HepG2 (cell line): ENCODE measurements around the gene MCAM. TPM values are rescaled to one million over a fixed set of nuclear protein-coding genes. Genes with fewer than 3 reads are reported as not detected.
A peak's percentile ranks its signal among the peaks of the same experiment; 100 is the strongest.

Experiments used
- CBX1 ChIP-seq: IDR thresholded peaks from one replicate; pipeline ENCODE4 v1.6.1; 2016; ENCODE audit warnings: antibody characterized with exemption, low read depth
- CEBPB ChIP-seq: IDR thresholded peaks from 2 replicates; pipeline ENCODE4 v1.6.1; 2011; ENCODE audit warnings: low read depth, low read length, improper control_type of control experiment, borderline replicate concordance
- FOXK2 ChIP-seq: fragments of 450-650 bp; IDR thresholded peaks from 2 replicates; pipeline ENCODE4 v1.6.1; 2016
- GZF1 ChIP-seq: sonication (generic); formaldehyde crosslinking; IDR thresholded peaks from 2 replicates; pipeline ENCODE4 v1.5.1; 2020; ENCODE audit warnings: mild to moderate bottlenecking, missing genetic modification reagents
- MIER2 ChIP-seq: IDR thresholded peaks from 2 replicates; pipeline ENCODE4 v1.6.1; 2016; ENCODE audit warnings: missing biosample characterization, missing genetic modification reagents
- POGZ ChIP-seq: sonication (generic); formaldehyde crosslinking; IDR thresholded peaks from 2 replicates; pipeline ENCODE4 v1.4.0; 2020; ENCODE audit warnings: mild to moderate bottlenecking, missing genetic modification reagents
- RFXAP ChIP-seq: sonication (generic); formaldehyde crosslinking; IDR thresholded peaks from 2 replicates; pipeline ENCODE4 v1.4.0; 2020; ENCODE audit warnings: missing genetic modification reagents, borderline replicate concordance
- SMC3 ChIP-seq: IDR thresholded peaks from 2 replicates; pipeline ENCODE4 v1.6.1; 2011; ENCODE audit warnings: low read length, improper control_type of control experiment
- YEATS2 ChIP-seq: sonication (generic); formaldehyde crosslinking; IDR thresholded peaks from 2 replicates; pipeline ENCODE4 v1.4.0; 2020; ENCODE audit warnings: missing genetic modification reagents, borderline replicate concordance
- YY1 ChIP-seq: IDR thresholded peaks from 2 replicates; pipeline ENCODE4 v1.6.1; 2011; ENCODE audit warnings: low read length, low read depth, moderate library complexity, mild to moderate bottlenecking; ENCODE audit not compliant: insufficient read depth, insufficient replicate concordance
- ZFX ChIP-seq: sonication (generic); formaldehyde crosslinking; IDR thresholded peaks from 2 replicates; pipeline ENCODE4 v1.4.0; 2020; ENCODE audit warnings: mild to moderate bottlenecking, low read depth, missing genetic modification reagents, moderate library complexity
- ZNF441 ChIP-seq: sonication (generic); formaldehyde crosslinking; IDR thresholded peaks from 2 replicates; pipeline ENCODE4 v1.7.0; 2021; ENCODE audit warnings: missing genetic modification reagents, borderline replicate concordance
- ZNF552 ChIP-seq: sonication (generic); formaldehyde crosslinking; IDR thresholded peaks from 2 replicates; pipeline ENCODE4 v1.9.0; 2022; ENCODE audit warnings: missing genetic modification reagents, mild to moderate bottlenecking, borderline replicate concordance
- ZNF605 ChIP-seq: sonication (generic); formaldehyde crosslinking; IDR thresholded peaks from 2 replicates; pipeline ENCODE4 v1.8.0; 2022; ENCODE audit warnings: mild to moderate bottlenecking, missing genetic modification reagents
- ZNF788 ChIP-seq: sonication (generic); formaldehyde crosslinking; IDR thresholded peaks from 2 replicates; pipeline ENCODE4 v1.5.0; 2020; ENCODE audit warnings: mild to moderate bottlenecking, missing genetic modification reagents, borderline replicate concordance
- polyA plus RNA-seq, 8 experiments: library from polyadenylated mRNA; depleted of rRNA in 3 of 8; stranded (reverse) in 7 of 8; unstranded in 1 of 8; fragments of >200 nt; fragmentation: Illumina TruSeq in 4 of 8; extraction: Trizol in 4 of 8; gene quantifications; 2 replicates each; pipeline versions ENCODE4 v1.2.1 to v1.2.3, GENCODE V29; 2011 to 2016; ENCODE audit warnings: low read depth in 4 of 8, missing spikeins in 1 of 8, mixed read lengths in 1 of 8; ENCODE audit not compliant: insufficient read depth in 1 of 8
- total RNA-seq, 5 experiments: library from RNA; depleted of rRNA; stranded (reverse); fragments of >200 nt; fragmentation: Illumina TruSeq; extraction: Trizol; gene quantifications; 2 replicates each; pipeline ENCODE4 v1.2.3, GENCODE V29; 2016; ENCODE audit warnings: low read depth in 1 of 5
- TF ChIP-seq, protein P1 (sequence below): sonication (generic); formaldehyde crosslinking; IDR thresholded peaks from 2 replicates; pipeline ENCODE4 v1.4.0; 2020; ENCODE audit warnings: missing genetic modification reagents, borderline replicate concordance
- TF ChIP-seq, protein P2 (sequence below): sonication (generic); formaldehyde crosslinking; IDR thresholded peaks from 2 replicates; pipeline ENCODE4 v1.5.1; 2020; ENCODE audit warnings: mild to moderate bottlenecking, missing genetic modification reagents, moderate library complexity
- TF ChIP-seq, protein P3 (sequence below): sonication (generic); formaldehyde crosslinking; IDR thresholded peaks from 2 replicates; pipeline ENCODE4 v1.5.1; 2020; ENCODE audit warnings: missing genetic modification reagents, mild to moderate bottlenecking, borderline replicate concordance
- TF ChIP-seq, protein P4 (sequence below): sonication (generic); formaldehyde crosslinking; IDR thresholded peaks from 2 replicates; pipeline ENCODE4 v1.4.0; 2020; ENCODE audit warnings: missing genetic modification reagents

MCAM gene
- total and polyA plus RNA-seq, 2 of the 13 experiments (the other 11 are each of a cell fraction or from before 2014, with no cell fraction given), result 12.1 to 15.2 TPM

DNA sequence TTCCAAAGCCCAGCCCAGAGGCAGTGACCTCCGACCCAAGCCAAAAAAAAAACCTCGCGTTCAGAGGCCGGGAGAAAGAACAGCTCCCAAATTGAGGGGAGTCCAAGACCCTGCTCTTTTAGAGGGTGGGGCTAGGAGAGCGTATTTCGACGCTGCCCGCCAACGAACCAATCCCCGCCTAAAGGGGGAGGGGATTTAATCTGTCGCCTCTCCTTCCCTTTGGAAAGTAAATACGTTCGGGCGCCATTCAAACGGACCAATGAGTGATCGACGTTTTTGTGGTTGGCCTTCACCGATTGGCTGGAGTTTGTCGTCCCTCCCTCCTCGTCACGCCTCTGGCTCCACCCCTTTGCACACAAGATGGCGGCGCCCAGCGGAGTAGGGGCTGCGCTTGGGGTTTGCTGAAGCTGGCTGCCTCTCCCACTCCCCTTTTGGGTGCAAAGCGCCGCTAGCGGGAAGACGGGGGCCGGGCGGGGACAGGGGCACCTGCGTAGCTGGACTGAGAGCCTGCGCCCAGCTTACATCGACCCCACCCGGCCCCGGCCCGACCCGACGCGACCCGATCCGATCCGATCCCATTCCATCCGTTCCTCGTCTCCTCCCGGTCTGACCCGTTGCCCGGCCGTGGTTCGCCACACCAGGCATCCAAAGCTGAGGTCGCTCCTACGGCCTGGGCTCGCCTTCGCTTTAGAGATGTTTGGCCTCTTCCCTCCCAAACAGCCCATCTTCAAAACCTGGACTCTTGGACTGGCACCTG lies 17.4 kb upstream of the MCAM start, which contains the start of gene RNF26 (continued):
- TF ChIP-seq, protein P1, sequence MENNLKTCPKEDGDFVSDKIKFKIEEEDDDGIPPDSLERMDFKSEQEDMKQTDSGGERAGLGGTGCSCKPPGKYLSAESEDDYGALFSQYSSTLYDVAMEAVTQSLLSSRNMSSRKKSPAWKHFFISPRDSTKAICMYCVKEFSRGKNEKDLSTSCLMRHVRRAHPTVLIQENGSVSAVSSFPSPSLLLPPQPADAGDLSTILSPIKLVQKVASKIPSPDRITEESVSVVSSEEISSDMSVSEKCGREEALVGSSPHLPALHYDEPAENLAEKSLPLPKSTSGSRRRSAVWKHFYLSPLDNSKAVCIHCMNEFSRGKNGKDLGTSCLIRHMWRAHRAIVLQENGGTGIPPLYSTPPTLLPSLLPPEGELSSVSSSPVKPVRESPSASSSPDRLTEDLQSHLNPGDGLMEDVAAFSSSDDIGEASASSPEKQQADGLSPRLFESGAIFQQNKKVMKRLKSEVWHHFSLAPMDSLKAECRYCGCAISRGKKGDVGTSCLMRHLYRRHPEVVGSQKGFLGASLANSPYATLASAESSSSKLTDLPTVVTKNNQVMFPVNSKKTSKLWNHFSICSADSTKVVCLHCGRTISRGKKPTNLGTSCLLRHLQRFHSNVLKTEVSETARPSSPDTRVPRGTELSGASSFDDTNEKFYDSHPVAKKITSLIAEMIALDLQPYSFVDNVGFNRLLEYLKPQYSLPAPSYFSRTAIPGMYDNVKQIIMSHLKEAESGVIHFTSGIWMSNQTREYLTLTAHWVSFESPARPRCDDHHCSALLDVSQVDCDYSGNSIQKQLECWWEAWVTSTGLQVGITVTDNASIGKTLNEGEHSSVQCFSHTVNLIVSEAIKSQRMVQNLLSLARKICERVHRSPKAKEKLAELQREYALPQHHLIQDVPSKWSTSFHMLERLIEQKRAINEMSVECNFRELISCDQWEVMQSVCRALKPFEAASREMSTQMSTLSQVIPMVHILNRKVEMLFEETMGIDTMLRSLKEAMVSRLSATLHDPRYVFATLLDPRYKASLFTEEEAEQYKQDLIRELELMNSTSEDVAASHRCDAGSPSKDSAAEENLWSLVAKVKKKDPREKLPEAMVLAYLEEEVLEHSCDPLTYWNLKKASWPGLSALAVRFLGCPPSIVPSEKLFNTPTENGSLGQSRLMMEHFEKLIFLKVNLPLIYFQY (CRISPR knock-in tag), result peak; percentile 27; the same call in 1 of the 2 replicates
- TF ChIP-seq CEBPB, result no peak
- peak; percentile 64 for TF ChIP-seq ZFX (CRISPR knock-in tag)
- peak; percentile 39 for TF ChIP-seq CBX1
- TF ChIP-seq FOXK2, result peak; percentile 77
- TF ChIP-seq, protein P2, sequence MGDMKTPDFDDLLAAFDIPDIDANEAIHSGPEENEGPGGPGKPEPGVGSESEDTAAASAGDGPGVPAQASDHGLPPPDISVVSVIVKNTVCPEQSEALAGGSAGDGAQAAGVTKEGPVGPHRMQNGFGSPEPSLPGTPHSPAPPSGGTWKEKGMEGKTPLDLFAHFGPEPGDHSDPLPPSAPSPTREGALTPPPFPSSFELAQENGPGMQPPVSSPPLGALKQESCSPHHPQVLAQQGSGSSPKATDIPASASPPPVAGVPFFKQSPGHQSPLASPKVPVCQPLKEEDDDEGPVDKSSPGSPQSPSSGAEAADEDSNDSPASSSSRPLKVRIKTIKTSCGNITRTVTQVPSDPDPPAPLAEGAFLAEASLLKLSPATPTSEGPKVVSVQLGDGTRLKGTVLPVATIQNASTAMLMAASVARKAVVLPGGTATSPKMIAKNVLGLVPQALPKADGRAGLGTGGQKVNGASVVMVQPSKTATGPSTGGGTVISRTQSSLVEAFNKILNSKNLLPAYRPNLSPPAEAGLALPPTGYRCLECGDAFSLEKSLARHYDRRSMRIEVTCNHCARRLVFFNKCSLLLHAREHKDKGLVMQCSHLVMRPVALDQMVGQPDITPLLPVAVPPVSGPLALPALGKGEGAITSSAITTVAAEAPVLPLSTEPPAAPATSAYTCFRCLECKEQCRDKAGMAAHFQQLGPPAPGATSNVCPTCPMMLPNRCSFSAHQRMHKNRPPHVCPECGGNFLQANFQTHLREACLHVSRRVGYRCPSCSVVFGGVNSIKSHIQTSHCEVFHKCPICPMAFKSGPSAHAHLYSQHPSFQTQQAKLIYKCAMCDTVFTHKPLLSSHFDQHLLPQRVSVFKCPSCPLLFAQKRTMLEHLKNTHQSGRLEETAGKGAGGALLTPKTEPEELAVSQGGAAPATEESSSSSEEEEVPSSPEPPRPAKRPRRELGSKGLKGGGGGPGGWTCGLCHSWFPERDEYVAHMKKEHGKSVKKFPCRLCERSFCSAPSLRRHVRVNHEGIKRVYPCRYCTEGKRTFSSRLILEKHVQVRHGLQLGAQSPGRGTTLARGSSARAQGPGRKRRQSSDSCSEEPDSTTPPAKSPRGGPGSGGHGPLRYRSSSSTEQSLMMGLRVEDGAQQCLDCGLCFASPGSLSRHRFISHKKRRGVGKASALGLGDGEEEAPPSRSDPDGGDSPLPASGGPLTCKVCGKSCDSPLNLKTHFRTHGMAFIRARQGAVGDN (CRISPR knock-in tag), result peak; percentile 56; the same call in 1 of the 2 replicates
- TF ChIP-seq POGZ (CRISPR knock-in tag), result no peak; the same call in 1 of the 2 replicates
- TF ChIP-seq ZNF605 (CRISPR knock-in tag), result peak; percentile 71
- TF ChIP-seq, protein P3, sequence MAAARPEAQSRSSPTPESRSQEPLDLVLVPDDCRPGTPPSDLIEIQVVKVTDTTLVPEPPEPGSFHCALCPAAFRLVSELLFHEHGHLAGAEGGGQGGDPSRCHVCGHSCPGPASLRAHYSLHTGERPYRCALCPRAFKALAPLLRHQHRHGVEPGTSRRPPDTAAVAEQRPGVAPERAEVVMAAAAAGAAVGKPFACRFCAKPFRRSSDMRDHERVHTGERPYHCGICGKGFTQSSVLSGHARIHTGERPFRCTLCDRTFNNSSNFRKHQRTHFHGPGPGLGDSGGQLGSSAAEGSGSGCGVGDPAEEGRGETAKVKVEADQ (CRISPR knock-in tag), result no peak
- no peak for TF ChIP-seq GZF1 (CRISPR knock-in tag)
- TF ChIP-seq, protein P4, sequence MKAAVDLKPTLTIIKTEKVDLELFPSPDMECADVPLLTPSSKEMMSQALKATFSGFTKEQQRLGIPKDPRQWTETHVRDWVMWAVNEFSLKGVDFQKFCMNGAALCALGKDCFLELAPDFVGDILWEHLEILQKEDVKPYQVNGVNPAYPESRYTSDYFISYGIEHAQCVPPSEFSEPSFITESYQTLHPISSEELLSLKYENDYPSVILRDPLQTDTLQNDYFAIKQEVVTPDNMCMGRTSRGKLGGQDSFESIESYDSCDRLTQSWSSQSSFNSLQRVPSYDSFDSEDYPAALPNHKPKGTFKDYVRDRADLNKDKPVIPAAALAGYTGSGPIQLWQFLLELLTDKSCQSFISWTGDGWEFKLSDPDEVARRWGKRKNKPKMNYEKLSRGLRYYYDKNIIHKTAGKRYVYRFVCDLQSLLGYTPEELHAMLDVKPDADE (CRISPR knock-in tag), result no peak
- 0 out of 2 replicates have a peak, but pooled peaks have one; percentile 55 for TF ChIP-seq ZNF552 (CRISPR knock-in tag)
- TF ChIP-seq ZNF441, result no peak
- TF ChIP-seq RFXAP (CRISPR knock-in tag), result peak; percentile 69
- TF ChIP-seq YEATS2 (CRISPR knock-in tag), result peak; percentile 73; the same call in 1 of the 2 replicates
- TF ChIP-seq MIER2 (CRISPR knock-in tag), result no peak
- peak; percentile 98 for TF ChIP-seq YY1
- TF ChIP-seq SMC3, result no peak
- peak; percentile 39; the same call in 1 of the 2 replicates for TF ChIP-seq ZNF788
